GM19239 (cell line): ENCODE data around the gene CCNT2.
"Not testable (repeated sequence)": the region's sequence is repeated elsewhere in the genome, so short reads cannot be mapped to it uniquely, and the experiment has no call there.

Experiments
- DNase-seq: peaks from one replicate; pipeline ENCODE4 v3.0.0; 2011; ENCODE audit warnings: low spot score; ENCODE audit not compliant: insufficient read length
- FAIRE-seq: peaks from 2 replicates; lab custom pipeline; 2011; peaks lifted over from hg19 to GRCh38; lab: Jason Lieb, UNC

Gene CCNT2

GRCh38 chr2:134917888-134918525 lies 615 bp upstream of the CCNT2 start:
- FAIRE-seq (no peak), DNase-seq (peak; percentile 29)

- DNase-seq (no peak), FAIRE-seq (peak; percentile 90)
Measured at GRCh38 chr2:134919341-134920210, 954 bp downstream of the CCNT2 start.

DNA sequence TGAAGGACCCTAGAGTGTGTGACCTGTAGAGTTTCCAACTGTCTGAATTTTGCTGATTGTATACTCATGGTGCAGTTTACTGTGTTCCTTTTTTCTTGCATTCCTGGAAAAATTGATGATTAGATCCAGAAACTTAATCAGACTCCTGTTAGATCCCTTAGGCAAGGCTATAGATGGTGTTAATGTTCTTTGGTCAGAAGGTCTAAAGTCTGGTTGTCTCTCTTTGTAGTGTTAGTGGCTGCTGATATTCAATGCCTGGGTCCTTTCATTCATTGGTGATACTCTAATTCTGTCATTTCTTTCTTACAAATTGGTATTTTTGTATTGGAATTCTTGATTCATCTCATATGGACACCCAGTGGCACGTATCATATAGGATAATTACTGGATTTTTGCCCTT lies 6.3 kb downstream of the CCNT2 start:
- FAIRE-seq, result peak; percentile 14
- DNase-seq, result no peak

GRCh38 chr2:134926231-134926931 lies 7.8 kb downstream of the CCNT2 start:
- DNase-seq, result no peak
- no peak for FAIRE-seq

- FAIRE-seq (no peak), DNase-seq (no peak)
Measured at GRCh38 chr2:134927195-134927594, 8.6 kb downstream of the CCNT2 start.

DNA sequence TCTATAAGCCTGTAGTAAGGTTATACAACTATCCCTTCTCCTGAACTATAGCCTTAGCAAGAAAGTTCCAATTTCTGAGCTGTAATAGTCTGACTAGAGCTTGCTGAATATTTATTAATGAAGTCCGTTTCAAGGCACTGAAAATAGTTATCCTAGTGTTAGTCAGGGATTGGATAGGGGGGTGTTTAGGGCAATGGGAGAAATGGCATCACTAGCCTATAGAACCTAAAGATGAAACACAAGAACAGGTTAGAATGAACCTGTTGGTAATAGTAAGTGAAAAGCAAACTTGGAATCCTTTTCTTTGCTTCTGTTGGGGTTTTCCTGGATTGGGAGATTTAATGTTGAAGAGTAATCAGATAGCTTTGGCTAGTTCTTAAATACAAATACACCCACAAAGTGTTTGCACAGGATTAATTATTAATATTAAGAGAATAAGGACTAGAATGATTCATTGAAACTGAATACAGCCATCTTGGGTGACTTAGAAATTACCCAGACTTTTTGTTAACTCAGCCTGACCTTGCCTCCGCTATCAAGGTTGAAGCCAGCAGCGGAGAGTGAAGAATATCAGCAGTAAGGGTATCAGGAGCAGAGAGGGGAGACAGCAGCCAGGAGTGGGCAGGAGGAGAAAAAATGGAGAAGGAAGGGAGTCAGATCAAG lies 14.4 kb downstream of the CCNT2 start:
- DNase-seq (no peak), FAIRE-seq (peak; percentile 67)

- FAIRE-seq (no peak), DNase-seq (no peak)
Measured at GRCh38 chr2:134933732-134934131, 15.1 kb downstream of the CCNT2 start.

DNA sequence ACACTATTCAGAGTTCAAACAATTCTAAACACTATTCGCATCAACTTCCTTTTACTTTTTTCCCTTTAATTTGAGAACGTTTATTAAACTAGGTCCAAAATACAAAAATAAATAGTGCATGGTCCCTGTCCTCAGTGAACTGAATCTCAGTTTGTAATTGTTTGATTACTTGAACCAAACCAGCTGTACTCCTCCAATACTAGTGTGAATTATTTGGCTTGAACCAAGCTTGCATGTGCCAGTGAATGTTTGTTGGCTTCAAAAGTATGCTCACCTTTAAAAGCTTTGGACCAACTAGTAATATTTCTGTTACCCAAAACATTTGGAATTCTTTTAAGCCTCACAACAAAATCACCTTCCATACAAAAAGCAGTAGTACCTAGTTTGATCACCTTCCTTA lies 15.5 kb downstream of the CCNT2 start:
- FAIRE-seq (no peak), DNase-seq (no peak)

DNA sequence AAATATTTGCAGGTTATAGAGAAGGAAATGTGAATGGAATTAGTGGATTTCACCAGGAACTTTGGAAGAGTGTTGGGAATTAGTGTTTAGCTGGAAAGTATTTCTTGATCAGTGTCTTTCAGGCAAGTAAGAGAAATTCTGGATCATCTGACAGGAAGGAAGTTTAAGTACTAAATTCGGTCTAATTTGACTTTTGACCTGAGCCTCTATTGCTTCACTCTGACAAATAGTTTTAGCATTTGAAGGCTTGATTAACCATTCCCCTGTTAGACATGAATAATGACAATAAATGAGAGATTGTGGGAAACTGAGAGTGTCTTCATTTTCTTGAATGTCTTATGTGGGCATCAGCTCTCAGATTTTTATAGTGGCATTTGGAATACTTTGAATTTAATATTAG lies 16.0 kb downstream of the CCNT2 start:
- no peak for FAIRE-seq
- DNase-seq, result no peak

DNA sequence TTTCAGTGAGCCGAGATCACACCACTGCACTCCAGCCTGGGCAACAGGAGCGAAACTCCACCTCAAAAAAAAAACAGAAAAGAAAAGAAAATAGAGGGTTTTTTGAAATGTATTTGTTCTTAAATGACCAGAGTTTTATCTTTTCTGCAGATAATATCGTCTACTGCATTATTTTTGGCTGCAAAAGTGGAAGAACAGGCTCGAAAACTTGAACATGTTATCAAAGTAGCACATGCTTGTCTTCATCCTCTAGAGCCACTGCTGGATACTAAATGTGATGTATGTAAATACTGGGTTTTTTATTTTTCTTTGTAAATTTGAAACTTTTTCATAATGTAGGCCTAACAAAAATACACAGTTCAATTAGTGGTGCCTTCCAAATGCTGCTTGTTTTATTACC lies 18.1 kb downstream of the CCNT2 start:
- DNase-seq (no peak), FAIRE-seq (no peak)

GRCh38 chr2:134943540-134943939 lies 24.9 kb downstream of the CCNT2 start:
- DNase-seq, result no peak
- peak; percentile 92 for FAIRE-seq

GRCh38 chr2:134944975-134945374 lies 26.4 kb downstream of the CCNT2 start:
- FAIRE-seq, result no peak

GRCh38 chr2:134946073-134946472 lies 27.5 kb downstream of the CCNT2 start:
- DNase-seq (no peak), FAIRE-seq (peak; percentile 21)

More at GRCh38 chr2:134944975-134945374, 26.4 kb downstream of the CCNT2 start:
- DNase-seq, result no peak

- DNase-seq (no peak), FAIRE-seq (no peak)
Measured at GRCh38 chr2:134949981-134950708, 31.5 kb downstream of the CCNT2 start.

GRCh38 chr2:134950886-134951285 lies 32.3 kb downstream of the CCNT2 start:
- FAIRE-seq, result no peak
- no peak for DNase-seq

GRCh38 chr2:134952608-134953007 lies 34.0 kb downstream of the CCNT2 start:
- DNase-seq, result no peak
- FAIRE-seq, result no peak

DNA sequence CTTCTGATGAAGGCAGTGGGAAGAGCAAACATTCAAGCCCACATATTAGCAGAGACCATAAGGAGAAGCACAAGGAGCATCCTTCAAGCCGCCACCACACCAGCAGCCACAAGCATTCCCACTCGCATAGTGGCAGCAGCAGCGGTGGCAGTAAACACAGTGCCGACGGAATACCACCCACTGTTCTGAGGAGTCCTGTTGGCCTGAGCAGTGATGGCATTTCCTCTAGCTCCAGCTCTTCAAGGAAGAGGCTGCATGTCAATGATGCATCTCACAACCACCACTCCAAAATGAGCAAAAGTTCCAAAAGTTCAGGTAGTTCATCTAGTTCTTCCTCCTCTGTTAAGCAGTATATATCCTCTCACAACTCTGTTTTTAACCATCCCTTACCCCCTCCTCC lies 35.4 kb downstream of the CCNT2 start:
- FAIRE-seq (no peak), DNase-seq (no peak)

- DNase-seq (no peak), FAIRE-seq (no peak)
Measured at GRCh38 chr2:134955744-134956143, 37.1 kb downstream of the CCNT2 start.

- FAIRE-seq (no peak), DNase-seq (no peak)
Measured at GRCh38 chr2:134957477-134957876, 38.9 kb downstream of the CCNT2 start.

- not testable (repeated sequence) for DNase-seq, FAIRE-seq
Measured at GRCh38 chr2:134967166-134967565, 48.5 kb downstream of the CCNT2 start.
